NAMALWA (cell line): ENCODE results near the gene DGCR2.
"Not testable (repeated sequence)": the region's sequence is repeated elsewhere in the genome, so short reads cannot be mapped to it uniquely, and the experiment has no call there.

Experiments
- DNase-seq: peaks from one replicate; pipeline ENCODE4 v3.0.0-alpha.2; 2015; ENCODE audit warnings: low spot score

The DGCR2 gene

DNA sequence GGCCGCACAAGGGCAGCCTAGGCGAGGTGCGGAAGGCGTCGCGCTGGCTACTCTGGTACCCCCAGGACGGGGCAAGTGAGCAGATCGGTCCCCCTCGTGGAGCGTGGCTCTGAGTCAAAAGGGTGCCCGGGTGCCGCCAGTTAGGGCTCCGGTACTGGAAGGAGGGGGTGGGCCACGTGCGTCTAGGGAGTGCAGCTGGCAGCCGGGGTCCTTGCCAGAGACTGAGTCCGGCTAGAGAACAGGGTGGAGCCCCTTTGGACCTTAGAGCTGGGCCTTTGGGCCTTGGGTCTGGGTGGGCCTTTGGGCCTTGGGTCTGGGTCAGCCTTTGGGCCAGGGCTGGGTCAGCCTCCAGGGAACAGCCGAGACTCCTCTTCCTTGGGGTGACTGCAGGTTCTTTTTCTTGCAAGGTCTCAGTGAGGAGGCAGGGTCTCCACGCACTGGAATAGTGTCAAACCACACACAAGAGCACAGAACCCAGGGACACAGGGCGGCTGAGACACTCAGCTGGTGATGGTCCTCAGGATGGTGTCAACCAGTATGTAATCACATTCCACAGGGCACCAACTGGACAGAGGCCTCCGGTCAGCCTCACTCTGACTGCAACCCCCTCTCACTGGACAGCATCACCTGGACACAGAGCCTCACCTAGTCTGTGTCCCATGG is 91.9 kb downstream of the DGCR2 start:
- not testable (repeated sequence) for DNase-seq

DNA sequence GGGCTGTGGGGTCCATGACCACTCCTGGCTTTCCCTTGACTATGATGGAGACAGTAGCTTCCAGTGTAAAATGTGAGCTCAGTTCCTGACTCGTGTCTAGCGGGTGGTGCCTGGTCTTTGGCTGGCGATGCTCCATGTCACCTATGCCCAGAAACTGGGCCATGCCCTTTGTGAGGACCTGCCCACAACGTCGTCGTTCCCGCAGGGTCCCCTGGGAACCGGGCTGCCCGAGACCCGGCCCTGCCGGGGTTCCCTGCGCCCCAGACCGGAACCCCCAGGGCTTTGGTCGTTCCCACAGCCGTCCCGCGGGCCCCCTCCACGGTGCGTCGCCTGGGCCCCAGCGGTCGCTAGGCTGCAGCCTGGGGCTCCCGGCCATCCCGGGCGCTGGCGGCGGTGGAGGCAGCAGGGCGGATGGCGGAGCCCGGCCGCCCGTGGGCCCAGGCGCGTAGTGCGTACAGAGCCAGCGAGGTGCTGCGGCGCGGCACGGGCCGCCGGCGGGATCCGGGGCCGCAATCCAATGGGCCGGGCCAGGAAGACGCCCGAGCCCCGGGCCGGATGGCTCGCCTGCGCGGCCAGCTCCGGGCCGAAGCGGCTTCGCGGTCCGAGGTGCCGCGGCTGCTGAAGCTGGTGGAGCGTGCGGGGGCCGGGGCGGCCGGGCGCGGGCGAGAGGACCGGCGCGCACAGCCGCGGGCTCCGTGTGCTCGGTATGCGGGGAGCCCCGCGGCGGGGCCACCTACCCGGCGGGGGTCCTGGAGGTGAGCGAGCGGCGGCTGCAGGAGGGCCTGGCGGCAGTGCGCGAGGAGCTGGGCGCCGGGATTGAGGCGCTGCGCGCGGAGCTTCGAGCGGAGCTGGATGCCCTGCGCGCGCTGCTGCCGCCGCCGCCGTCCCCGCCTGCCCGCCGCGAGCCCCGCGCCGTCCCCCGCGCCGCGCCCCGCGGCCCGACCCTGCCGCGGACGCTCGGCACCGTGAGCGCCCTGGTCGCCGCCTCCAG is 92.8 kb downstream of the DGCR2 start:
- not testable (repeated sequence) for DNase-seq

DNA sequence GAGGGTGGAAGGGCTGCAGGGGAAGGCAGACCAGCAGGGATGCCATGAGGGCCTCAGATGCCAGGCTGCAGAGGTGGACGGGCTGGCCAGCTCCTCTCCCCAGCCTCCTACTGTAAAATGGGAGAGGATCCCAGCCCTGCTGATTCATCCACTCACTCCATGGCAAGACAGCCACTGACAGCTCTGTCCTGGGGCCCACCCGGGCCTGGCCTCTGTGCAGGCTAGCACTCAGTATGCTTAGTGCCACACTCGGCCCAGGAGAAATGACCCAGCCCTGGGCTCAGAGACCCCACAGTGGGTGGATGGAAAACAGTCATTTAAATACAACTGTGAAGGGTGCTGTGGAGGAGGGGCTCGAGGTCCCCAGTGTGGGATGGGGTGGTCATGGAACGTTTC is 94.2 kb downstream of the DGCR2 start:
- DNase-seq = not testable (repeated sequence)

DNA sequence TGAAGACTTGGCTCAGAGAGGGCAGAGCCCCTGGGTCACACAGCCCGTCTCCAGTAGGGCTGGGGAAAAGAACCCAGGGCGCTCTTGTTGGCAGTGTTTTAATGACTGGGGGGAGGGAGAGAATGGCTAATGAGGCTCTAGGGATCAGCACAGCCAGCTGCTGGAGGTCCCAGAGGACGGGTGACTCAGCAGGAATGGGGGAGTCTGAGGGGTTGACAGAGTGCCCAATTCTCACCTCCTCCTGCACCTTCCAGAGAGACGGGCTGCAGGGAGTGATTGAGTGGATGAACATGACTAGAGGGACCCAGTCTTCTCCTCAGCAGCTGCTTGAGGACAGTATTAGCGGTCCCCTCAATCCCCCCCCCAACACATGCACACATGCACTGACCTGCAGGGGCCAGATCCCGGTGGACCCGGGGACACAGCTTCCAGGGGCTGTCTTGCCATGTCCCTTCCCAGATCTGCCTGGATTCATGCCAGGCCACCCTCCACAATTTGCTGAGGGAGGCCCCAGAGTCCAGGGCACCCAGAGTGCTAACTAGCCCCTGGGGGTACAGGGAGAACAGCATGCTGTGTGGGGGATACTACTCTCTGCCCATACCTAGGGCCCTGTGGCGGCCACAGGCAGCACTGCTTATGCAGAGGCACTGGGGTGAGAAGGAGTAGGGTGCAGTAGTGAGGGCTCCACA is 94.7 kb downstream of the DGCR2 start:
- DNase-seq = not testable (repeated sequence)

DNA sequence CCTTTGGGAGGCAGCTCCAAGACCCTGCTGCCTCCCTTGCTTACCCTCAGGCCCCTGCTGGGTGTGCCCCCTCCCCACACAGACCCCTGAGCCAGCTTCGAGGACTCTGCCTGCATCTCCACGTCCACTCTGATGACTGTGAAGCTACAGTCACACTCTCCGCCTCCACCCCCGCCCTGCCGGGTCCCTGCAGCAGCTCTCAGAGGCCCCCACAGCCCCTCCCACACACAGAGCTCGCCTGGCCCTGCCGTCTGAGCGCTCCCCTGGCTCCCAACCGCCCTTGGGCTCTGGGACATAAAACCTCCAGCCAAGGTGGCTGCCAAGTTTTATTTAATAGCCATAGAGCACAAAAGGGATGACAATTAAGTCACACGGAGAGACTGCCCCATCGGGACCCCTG is 96.1 kb downstream of the DGCR2 start:
- not testable (repeated sequence) for DNase-seq

DNA sequence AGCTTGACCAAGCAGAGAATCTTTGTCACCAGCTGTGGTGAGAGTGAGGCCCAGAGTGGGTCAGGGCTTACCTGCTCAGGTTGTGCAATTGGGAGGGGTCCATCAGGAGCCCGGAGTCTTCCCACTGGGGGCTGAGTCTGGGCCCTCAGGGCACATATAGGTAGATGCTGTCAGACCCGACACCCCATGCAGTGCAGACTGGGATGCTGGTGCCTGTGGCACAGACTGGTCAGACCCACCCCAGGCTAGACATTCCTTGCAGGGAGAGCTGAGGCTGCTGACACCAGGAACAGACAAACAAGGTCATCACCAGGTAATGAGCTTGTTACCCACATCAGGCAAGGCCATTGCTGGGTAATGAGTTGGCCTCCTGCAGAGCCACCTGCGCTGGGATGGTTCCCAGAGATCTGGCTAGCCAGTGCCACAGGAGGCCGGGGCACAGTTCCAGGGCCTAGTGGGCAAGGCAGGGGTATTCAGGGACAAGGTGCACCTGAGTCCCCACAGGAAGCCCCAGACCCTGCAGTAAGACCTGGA is 97.2 kb downstream of the DGCR2 start:
- DNase-seq = not testable (repeated sequence)

DNA sequence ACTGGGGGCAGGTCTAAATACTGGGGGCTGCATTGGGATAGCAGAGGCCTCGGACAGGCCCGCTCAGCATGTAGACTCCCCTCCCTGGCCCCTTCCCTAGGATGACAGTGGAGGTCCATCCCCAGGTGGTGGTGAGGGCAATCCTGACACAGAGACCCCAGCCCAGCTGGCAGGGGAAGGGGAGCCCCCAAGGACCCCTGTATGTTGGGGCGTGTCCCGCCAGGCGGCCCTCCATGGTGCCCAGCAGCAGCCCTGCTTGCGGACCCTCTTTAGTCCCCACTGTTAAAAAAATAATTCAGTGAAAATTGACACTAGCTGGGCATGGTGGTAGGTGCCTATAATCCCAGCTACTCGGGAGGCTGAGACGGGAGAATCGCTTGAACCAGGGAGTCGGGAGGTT is 98.3 kb downstream of the DGCR2 start:
- DNase-seq = not testable (repeated sequence)

DNA sequence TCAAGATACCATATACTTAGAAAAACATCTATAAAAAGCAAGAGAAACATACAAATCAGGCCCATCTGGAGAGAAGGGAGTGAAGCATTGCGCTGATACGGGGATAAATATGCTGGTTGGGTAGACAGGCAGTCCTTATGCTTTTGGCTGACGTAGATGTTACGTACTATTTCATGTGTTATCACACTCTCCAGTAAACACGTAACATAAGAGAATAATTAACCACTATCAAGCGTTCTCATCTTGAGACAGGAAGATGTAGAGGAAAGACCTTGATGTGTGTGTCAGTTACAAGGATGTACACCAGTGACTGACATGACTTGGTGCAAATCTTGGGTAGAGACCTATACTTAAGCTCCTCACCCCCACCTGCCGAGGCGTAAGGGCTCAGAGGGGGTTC is 99.5 kb downstream of the DGCR2 start:
- DNase-seq = no peak

DNA sequence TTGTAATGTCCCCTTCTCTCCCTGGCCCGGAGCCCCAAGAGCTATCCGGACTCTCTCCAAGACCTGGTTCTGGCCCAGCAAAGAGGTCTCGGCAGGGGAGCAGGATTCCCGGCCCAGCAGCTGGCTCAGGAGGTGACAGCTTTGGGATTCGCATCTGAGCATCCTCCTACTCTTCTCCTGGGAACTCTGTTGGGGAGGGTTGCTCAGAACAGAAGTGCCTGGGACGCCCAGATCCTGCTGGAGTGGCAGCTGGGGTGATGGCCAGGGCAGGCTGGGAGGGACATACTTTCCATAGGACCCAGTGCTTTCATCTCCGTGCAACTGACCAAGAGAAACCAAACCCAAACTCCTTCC is 102.6 kb downstream of the DGCR2 start:
- DNase-seq = no peak

DNA sequence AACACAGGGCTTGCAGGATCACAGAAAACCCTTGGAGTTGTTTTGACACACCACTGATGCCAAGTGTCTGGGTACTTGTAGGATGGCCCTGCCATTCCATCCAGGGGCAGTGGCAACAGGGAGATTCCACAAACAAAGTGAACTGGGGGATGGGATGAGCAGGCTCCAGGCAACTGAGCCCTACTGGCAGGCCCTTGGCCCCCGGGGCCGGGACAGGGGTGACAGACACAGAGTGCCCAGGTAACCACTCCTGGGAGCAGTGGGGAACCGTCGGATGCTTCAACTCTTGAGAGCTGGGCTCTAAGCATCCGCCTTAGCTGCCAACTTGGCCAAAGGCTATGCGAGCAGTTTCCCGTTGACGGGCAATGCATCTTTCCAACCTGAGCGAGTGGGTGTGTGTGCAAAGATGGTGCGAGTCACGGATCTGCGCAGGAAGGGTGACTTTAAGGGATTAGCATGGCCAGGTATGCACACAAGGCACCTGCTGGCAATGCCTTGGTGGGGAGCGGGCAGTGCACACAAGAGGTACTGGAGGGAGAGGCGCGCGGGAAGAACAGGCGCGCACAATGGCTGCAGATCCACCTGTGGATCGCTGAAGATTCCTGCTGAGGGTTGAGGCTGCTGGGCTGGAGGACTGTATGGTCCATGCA is 103.1 kb downstream of the DGCR2 start:
- DNase-seq = no peak

DNA sequence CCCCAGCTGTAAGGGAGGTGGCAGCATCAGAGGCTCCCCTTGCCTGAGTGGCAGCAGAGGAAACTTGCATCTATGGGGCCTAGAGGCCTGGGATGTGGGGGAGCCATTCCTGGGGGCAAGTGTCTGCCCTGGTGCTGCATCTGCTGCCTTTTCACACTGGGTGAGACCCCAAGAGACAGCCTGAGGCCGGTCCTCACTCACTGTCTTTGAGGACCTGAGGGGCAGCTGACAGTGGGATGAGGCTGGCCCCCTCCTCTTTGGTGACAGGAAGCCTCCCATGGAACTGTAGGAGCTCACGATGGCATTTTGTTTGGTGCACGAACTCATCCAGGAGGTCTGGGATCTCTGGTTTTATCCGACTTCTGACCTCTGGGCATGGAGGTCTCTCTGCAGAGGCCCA is 104.0 kb downstream of the DGCR2 start:
- DNase-seq = no peak

DNA sequence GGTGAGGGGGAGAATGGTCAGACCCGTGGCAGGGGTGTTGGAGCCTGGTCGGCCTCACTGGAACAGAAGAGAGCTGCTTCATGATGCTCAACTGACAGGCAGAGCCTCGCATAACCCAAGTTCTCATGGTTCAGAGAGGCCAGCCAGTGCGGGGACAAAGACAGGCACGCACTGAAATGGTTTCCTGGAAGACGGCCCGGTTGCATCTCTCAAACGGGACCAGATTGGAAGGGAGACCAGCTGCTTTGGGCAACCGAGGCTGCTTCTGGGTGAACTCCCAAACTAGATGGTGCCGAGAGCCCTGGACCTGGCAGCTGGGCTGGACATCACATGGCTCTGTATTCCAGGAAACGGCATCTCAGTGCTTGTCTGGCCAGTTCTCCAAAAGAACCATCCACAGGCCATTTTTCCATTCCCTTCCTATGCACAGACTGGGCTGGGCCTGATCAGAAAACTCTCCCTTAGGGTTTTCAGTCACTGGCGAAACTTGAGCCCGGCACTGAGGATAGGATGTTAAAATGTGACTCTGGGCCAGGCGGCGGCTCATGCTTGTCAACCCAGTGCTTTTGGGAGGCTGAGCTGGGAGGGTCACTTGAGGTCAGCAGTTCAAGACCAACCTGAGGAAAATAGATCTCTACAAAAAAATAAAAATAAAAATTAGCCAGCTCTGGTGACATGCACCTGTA is 106.0 kb downstream of the DGCR2 start:
- DNase-seq = no peak

DNA sequence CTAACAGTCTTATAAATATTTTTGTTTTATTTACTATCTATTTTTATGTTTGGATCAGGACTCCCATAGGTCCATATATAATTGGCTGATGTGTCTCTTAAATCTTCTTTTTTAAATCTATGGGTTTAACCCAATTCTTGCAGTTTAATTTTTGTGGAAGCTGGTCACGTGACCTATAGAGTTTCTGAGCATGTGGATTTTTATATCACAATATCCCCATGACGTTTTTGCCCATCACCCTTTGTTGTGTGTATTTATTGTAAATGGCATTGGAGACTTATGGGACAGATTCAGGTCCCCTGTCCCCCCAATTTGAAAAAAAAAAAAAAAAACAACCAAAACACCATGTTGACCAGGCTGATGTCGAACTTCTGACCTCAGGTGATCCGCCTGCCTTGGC is 107.3 kb downstream of the DGCR2 start:
- no peak for DNase-seq

DNA sequence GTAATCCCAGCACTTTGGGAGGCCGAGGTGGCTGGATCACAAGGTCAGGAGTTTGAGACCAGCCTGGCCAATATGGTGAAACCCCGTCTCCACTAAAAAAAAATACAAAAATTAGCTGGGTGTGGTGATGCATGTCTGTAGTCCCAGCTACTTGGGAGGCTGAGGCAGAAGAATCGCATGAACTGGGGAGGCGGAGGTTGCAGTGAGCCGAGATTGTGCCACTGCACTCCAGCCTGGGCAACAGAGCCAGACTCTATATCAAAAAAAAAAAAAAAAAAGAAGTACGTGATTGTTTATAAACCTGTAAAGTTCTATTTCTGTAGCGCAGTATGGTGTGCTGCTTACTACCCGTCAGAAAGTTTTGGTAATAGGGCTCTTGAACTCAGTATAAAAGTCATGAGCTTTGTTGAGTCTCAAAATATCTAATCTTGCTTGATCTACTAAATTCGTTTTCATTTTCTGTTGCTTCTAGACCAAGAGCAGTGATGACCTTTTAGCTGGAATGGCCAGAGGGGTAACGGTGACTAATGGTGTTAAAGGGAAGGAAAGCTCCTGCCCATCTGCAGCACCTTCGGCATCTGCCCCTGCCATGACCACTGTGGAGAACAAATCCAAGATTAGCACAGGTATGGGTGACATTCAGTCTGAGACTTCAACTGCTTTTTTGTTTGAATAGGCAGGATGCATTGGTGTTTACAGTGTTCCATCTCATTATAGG is 108.2 kb downstream of the DGCR2 start:
- not testable (repeated sequence) for DNase-seq

DNA sequence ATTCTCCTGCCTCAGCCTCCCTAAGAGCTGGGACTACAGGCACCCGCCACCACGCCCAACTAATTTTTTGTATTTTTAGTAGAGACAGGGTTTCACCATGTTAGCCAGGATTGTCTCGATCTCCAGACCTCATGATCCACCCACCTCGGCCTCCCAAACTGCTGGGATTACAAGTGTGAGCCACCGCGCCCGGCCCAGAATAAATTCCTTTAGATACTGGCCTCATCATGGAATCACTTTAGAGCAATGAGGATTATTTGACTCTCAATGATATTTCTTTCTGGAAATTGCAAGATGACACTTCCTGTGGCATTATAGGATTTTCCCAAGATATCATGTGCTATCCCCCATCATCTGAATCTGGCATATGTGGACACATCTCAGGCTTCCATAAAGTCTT is 108.8 kb downstream of the DGCR2 start:
- DNase-seq = not testable (repeated sequence)

DNA sequence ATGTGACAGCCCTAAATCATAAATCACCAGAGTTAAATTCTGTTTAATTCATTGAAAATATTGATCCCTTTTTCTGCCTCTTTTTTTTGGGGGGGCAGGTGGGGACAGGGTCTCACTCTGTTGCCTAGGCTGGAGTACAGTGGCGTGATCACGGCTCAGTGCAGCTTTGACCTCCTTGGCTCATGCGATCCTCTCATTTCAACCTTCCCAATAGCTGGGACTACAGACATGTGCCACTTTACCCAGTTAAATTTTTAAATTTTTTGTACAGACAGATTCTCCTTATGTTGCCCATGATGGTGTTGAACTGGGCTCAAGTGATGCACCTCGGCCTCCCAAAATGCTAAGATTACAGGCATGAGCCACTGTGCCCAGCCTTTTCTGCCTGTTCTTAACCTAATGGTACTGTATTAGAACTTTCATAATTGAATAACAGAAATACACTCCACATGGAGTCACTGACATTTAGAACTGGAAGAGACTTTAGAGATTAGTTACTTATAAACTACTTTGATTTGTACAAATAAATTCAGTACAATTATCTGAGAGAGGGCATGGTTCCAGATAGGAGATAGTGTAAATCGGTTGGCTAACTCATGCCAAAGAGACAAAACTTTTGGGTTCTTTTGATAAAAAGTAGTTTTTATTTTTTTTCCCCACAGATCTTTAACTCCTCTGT is 109.8 kb downstream of the DGCR2 start:
- no peak for DNase-seq

DNA sequence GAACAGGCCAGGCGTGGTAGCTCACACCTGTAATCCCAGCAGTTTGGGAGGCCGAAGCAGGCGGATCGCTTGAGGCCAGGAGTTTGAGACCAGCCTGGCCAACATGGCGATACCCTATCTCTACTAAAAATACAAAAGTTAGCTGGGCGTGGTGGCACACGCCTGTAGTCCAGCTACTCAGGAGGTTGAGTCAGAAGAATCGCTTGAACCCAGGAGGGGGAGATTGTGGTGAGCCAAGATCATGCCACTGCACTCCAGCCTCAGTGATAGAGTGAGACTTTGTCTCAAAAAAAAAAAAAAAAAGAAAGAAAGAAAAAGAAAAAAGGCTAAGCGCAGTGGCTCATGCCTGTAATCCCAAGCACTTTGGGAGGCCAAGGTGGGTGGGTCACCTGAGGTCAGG is 110.6 kb downstream of the DGCR2 start:
- DNase-seq = not testable (repeated sequence)

DNA sequence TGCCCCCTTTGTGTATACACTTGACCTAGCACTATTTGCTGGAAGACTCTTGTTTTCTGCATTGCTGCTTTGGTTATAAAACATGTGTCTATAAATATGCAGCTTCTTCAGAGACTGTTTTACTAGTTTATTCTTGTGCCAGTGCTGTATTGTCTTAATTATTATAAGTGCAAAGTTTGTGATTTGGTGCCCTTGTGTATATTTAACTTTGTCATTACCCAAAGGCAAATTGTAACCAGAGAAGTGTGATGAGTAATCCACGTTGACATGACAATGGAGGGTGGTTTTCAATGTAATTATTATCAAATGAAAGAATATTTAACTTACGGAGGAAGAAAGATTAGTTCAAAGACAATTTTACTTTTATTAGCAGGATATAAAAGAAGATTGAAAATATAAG is 111.1 kb downstream of the DGCR2 start:
- no peak for DNase-seq

DNA sequence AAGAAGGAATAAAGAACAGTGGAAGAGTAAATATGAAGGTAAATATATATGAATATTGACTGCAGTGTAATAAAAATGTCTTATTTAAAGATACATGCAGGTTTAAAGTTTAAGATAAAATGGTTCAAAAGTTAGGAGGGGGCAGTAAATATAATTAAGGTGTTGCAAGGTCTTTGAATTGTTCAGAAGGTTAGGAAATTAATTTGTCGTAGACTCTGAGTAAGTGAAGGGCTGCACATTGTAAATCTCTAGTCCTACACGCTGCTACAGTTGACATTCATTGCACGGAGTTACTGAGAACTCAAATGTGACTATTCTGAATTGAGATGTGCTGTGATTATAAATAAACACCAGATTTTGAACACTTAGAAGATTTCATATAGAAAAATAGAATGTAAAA is 116.3 kb downstream of the DGCR2 start:
- no peak for DNase-seq

DNA sequence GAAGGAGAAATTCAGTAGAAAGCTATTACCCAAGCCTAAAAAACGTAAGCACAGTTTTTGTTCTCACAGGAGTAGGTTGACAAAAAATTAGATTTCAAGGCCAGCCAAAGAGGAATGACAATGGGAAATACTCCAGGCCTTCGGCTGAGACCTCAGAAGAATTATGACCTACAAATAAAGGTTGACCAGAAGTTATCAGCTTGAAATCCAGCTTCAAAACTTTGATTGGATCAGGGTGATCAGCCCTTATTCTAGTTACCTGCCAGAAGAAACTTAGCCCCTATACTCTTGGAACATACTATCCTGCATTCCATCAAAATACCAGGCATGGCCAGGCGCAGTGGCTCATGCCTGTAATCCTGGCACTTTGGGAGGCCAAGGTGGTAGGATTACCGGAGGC is 117.7 kb downstream of the DGCR2 start:
- DNase-seq = no peak
